Measurements from ENCODE around the gene HOXA3. TPM values are rescaled to one million over a fixed set of nuclear protein-coding genes. Genes with fewer than 3 reads are reported as not detected.

HOXA3 gene
- total and polyA plus RNA-seq, 10 donors = 0.51 to 6.1 (median 1.7) TPM

DNA sequence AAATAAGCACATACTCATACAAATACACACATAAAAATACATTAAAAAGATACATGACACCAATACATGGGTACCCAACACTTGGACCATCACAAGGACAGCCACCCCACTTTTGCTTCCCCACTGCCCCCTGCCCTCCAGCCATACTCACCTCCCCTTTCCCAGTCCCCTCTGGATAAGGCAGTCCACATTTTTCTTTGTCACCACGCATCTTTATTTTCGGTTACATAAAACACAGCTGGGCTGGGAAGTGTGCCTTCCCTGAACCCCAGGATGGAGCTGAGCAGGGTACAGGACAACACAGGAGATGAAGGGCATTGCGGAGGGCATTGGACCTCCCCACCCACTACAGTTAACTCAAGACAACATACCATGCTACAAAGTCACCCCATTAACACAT is 1.1 kb upstream of the HOXA3 start:
- peaks cover 26 to 100% (median 98%) of the 10 kb centered on the region in 7 donors for H3K27me3 ChIP-seq (replicated peaks in 1 of 7)
- DNase-seq = no peak
- H3K9me3 ChIP-seq = peaks cover 0 to 4% (median 0%) of the 10 kb centered on the region in 8 donors
- peaks cover 18 to 90% (median 70%) of the 10 kb centered on the region in 6 donors for H3K4me1 ChIP-seq
- no peak overlapping the region for H3K4me3 ChIP-seq
- intact Hi-C loops (cut with DNase I; ENCODE audit: low total_unique reads) = no loop called here
- H3K27ac ChIP-seq = no peak overlapping the region
- 76 to 86% (median 80%) methylated on average over 3 of the region's 3 CpGs for WGBS, 5 donors
- H3K36me3 ChIP-seq = no peaks in the 10 kb centered on the region
- TF ChIP-seq, protein P1, sequence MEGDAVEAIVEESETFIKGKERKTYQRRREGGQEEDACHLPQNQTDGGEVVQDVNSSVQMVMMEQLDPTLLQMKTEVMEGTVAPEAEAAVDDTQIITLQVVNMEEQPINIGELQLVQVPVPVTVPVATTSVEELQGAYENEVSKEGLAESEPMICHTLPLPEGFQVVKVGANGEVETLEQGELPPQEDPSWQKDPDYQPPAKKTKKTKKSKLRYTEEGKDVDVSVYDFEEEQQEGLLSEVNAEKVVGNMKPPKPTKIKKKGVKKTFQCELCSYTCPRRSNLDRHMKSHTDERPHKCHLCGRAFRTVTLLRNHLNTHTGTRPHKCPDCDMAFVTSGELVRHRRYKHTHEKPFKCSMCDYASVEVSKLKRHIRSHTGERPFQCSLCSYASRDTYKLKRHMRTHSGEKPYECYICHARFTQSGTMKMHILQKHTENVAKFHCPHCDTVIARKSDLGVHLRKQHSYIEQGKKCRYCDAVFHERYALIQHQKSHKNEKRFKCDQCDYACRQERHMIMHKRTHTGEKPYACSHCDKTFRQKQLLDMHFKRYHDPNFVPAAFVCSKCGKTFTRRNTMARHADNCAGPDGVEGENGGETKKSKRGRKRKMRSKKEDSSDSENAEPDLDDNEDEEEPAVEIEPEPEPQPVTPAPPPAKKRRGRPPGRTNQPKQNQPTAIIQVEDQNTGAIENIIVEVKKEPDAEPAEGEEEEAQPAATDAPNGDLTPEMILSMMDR (IDR thresholded peaks at IDR 0.05 in 8 of 11, conservative IDR thresholded peaks at IDR 0.05 in 3 of 11) = no peak
- TF ChIP-seq POLR2AphosphoS5 (IDR thresholded peaks at IDR 0.05) (no peak), POLR2A (IDR thresholded peaks at IDR 0.05) (no peak)

DNA sequence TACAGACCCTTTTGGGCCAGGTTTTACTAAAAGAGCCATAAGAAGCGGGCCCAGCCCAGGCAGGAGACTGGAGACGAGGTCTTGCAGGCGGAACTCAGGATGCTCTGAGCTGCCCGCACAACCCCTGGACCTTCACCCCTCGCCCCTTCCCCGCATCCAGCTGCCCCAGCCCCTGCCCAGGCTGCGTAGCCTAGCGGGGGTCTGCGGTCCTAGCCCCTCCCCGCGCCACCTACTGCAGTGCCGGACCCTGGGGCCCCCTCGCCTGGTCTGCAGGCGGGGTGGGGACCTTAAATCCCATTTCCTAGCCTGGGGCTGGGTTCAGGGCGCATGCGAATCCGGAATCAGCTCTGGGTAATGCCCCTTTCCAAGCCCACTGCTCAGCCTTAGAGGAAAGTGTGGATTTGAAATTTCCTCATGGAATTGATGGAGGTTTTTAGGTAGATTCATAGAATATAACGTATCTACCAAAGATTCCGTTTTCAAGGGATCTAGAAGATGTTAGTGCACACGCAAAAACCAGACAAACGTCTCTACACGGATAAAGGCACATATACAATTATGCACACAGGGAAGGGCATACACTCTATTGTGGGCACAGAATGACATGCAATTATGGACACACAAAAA is 546 bp upstream of the HOXA3 start:
- H3K27me3 ChIP-seq (replicated peaks in 1 of 7) = peaks cover 26 to 100% (median 98%) of the 10 kb centered on the region in 7 donors
- H3K4me3 ChIP-seq = peak overlapping the region in 3 of 8 donors; percentile 8 to 68 (median 43)
- 25 to 42% (median 32%) methylated on average over 11 to 22 of the region's 22 CpGs for WGBS, 5 donors
- TF ChIP-seq POLR2AphosphoS5 (IDR thresholded peaks at IDR 0.05) = no peak
- TF ChIP-seq POLR2A (IDR thresholded peaks at IDR 0.05) = no peak
- TF ChIP-seq, protein P1 (IDR thresholded peaks at IDR 0.05 in 8 of 11, conservative IDR thresholded peaks at IDR 0.05 in 3 of 11) = no peak
- H3K4me1 ChIP-seq = peaks cover 21 to 90% (median 73%) of the 10 kb centered on the region in 6 donors
- no peaks in the 10 kb centered on the region for H3K36me3 ChIP-seq
- H3K9me3 ChIP-seq = peaks cover 0 to 4% (median 0%) of the 10 kb centered on the region in 8 donors
- DNase-seq = peak; percentile 59
- intact Hi-C loops (cut with DNase I; ENCODE audit: low total_unique reads) = no loop called here
- peak overlapping the region in 5 of 8 donors; percentile 30 to 69 (median 60) for H3K27ac ChIP-seq

DNA sequence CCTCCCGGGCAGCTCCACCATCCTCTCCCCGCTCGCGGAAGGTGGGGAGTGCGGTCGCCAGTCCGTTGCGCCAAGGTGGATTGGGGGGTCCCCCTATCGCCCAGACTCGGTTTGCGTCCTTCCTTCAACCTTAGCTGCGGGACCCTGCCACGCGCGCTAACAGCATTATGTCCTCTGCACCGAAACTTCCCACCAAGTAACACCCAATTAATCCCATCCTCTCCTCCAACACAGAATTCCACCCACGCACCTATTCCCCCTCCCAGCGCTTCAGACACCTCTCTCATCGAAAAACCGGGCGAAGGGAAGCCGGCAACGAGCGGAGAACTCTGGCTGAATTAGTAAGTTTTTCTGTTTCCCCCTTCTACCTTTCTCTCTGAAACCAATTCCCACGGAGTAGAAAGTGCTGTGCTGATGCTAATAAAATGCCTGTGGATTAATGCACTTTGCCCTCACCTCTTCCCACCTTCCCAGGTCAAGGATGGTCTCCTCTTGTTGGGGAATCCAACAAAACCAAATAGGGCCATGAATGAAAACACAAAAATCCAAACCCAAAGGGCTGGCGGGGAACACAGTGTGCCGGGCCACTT is 947 bp downstream of the HOXA3 start:
- DNase-seq = peak; percentile 79
- Histone ChIP-seq H3K9me3 (peaks cover 0 to 4% (median 0%) of the 10 kb centered on the region in 8 donors), H3K4me1 (peaks cover 27 to 84% (median 72%) of the 10 kb centered on the region in 6 donors), H3K36me3 (no peaks in the 10 kb centered on the region), H3K4me3 (peak overlapping the region; percentile 0 to 68 (median 40)), H3K27me3 (replicated peaks in 1 of 7) (peaks cover 26 to 100% (median 98%) of the 10 kb centered on the region in 7 donors), H3K27ac (peak overlapping the region in 7 of 8 donors; percentile 30 to 69 (median 60))
- intact Hi-C loops (cut with DNase I; ENCODE audit: low total_unique reads) = no loop called here
- TF ChIP-seq POLR2A (IDR thresholded peaks at IDR 0.05) = no peak
- TF ChIP-seq, protein P1 (IDR thresholded peaks at IDR 0.05 in 8 of 11, conservative IDR thresholded peaks at IDR 0.05 in 3 of 11) = no peak
- no peak for TF ChIP-seq POLR2AphosphoS5 (IDR thresholded peaks at IDR 0.05)
- 1 to 6% (median 3%) methylated on average over 27 of the region's 27 CpGs for WGBS, 5 donors

Data from spleen (tissue), 11 donors.